GM19324 (cell line): ENCODE data around the gene RYR2.

Experiments
- ATAC-seq: cut with Tn5 transposase; IDR thresholded peaks from one replicate; pipeline ENCODE4 v1.9.1; 2021; ENCODE audit warnings: mild to moderate bottlenecking, moderate library complexity; ENCODE audit not compliant: unreplicated experiment, low FRiP score

Gene RYR2

GRCh38 chr1:237041795-237042525 is at the start of gene RYR2:
Gene RYR2, plus strand, starts transcription at chr1:237042184. Its CDS starts 338 bp downstream, at chr1:237042522.
- ATAC-seq: no peak

DNA sequence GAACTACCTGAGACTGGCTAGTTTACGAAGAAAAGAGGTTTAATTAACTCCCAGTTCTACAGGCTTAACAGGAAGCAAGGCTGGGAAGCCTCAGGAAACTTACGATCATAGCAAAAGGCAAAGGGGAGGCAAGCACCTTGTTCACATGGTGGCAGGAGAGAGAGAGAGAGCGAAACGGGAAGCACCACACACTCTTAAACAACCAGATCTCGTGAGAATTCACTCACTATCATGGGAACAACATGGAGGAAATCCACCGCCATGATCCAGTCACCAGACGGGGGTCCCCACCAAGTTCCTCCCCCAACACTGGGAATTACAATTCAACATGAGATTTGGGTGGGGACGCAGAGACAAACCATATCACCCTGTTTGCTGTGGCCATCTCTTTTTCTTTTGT is 49.5 kb upstream of the RYR2 start:
- ATAC-seq: no peak

- no peak for ATAC-seq
Observed at GRCh38 chr1:236994450-236994849, 47.5 kb upstream of the RYR2 start.

- ATAC-seq: no peak
Observed at GRCh38 chr1:236997361-236997760, 44.6 kb upstream of the RYR2 start.

GRCh38 chr1:236997882-236998281 is 44.1 kb upstream of the RYR2 start:
- ATAC-seq: no peak

DNA sequence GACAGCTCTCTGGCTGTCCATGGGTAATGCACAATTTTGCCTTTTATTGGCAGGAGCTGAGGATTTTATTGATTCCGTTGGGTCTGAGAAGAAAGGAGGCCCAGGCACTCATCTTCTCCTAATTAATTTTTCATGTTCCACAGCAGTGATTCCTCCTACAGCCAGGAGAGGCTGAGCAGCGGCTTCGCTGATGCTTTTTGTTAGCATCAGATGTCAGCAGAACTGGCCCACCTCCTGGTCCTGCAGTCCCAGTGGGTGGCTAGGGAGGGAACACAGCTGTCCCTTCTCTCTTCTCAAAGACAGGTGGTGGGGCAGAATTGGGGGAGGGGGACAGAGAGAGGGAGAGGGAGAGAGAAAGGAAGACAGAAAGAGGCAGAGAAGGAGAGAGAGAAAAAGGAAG is 43.4 kb upstream of the RYR2 start:
- ATAC-seq: no peak

GRCh38 chr1:237000191-237000590 is 41.8 kb upstream of the RYR2 start:
- ATAC-seq: no peak

- no peak for ATAC-seq
Observed at GRCh38 chr1:237003516-237003915, 38.5 kb upstream of the RYR2 start.

GRCh38 chr1:237004116-237004515 is 37.9 kb upstream of the RYR2 start, which contains the start of gene MT1HL1:
Gene MT1HL1, minus strand, starts transcription at chr1:237004441. Its CDS starts 69 bp downstream, at chr1:237004372.
- ATAC-seq: no peak

GRCh38 chr1:237005674-237006073 is 36.3 kb upstream of the RYR2 start:
- ATAC-seq: no peak

- ATAC-seq: no peak
Observed at GRCh38 chr1:237007147-237007881, 34.7 kb upstream of the RYR2 start.

DNA sequence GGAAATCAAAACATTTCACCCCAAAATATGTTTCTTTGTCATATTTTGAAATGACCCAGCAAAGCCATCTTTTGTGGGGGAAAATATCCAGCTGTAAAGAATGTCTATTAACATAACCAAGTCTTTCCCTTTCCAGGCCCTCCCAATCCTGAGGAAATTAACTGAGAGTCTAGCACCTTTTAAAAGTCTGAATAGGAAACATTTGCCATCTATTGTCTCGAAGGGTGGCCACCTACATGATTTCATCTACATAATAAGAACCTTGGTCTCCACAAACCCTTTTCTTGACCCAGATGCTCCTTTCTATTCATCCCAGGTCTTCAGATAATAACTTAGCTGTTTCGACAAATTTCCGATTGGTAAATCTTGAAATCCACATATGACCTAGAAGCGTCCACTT is 32.4 kb upstream of the RYR2 start:
- no peak for ATAC-seq

- no peak for ATAC-seq
Observed at GRCh38 chr1:237011432-237011831, 30.6 kb upstream of the RYR2 start.

DNA sequence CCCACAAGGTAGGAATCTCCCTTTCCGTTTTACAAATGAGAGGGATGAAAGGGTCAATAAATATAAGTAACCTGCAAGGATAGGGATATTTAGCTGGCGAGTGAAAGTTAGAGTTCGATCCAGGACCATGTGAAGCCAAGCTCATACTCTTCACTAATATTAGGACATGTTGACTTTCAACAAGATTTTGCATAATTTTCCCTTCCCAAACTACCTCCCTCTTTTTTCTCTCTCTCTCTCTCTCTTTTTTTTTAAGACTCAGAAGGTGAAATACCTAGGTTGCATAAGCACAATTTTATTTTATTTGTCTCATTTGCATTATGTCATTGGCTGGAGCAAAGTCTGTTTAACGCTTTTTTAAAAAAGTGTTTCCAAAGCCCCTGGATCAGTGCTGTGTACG is 29.6 kb upstream of the RYR2 start:
- ATAC-seq: no peak

GRCh38 chr1:237012788-237013383 is 29.1 kb upstream of the RYR2 start:
- no peak for ATAC-seq

GRCh38 chr1:237013608-237014007 is 28.4 kb upstream of the RYR2 start:
- ATAC-seq: no peak

GRCh38 chr1:237016626-237017025 is 25.4 kb upstream of the RYR2 start:
- ATAC-seq: no peak

DNA sequence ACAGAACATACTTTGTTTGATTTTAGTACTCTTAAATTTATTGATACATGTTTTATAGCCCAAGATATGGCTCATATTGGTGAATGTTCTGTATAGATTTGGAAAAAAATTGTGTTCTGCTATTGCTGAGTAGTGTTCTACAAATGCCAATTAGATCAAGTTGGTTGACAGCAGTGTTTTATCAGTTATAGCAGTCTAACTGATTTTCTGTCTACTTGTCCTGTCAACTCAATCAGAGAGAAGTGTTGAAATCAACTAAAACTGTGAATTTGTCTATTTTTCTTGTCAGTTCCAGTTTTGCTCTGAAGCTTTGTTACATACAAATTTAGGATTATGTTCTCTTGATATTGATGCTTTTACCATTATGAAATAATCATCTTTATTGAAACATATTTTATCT is 23.1 kb upstream of the RYR2 start:
- no peak for ATAC-seq

GRCh38 chr1:237025358-237026074 is 16.5 kb upstream of the RYR2 start:
- no peak for ATAC-seq

DNA sequence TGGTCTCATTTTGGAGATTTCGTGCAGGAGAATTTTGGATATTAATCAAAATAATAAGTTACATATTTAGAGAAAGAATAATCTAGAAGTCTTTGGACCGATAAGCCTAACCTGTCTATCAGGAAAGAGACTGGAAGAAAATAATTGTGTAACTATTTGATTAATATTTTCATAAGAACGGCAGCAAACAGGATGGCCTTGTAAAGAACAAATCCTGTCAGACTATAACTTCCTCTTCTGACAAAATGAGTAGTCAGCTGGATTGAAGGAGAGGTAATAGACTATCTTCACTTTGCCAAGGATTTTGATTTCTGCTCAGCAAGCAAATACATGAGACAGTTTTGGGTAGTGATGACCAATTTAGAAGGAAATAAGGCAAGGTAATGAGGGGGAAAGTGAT is 12.7 kb upstream of the RYR2 start:
- ATAC-seq: no peak
